ENCODE results near the gene HAO2. TPM values are rescaled to one million over a fixed set of nuclear protein-coding genes. Genes with fewer than 3 reads are reported as not detected.

Gene HAO2
- total and polyA plus RNA-seq, 4 donors: not detected

DNA sequence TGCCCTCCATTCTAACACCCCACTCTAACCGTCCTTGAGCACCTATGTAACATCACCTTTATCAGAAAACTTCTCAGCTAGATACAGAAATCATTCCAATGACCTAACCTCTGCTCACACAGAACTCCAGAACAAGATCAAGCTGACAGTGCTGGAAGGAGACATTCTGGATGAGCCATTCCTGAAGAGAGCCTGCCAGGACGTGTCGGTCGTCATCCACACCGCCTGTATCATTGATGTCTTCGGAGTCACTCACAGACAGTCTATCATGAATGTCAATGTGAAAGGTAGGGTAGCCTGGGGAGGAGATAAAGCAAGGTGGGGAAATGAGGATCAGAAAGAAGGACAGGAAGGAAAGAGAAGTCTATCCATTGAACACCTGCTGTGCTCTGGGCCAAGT lies 74.2 kb downstream of the HAO2 start:
- Histone ChIP-seq H3K4me1 (ENCODE audit: control insufficient read depth in 5 of 5, insufficient read depth in 5 of 5, low read length in 5 of 5) (peaks cover 0 to 3% (median 0%) of the 10 kb centered on the region in 5 donors), H3K36me3 (ENCODE audit: control insufficient read depth in 4 of 4, insufficient read depth in 4 of 4, low read length in 4 of 4) (no peaks in the 10 kb centered on the region), H3K9ac (ENCODE audit: insufficient read depth in 1 of 2, low read length in 2 of 2) (no peak overlapping the region), H3K4me3 (no peak overlapping the region), H3K9me3 (ENCODE audit: control insufficient read depth in 4 of 4, insufficient read depth in 3 of 4, low read length in 3 of 4) (no peaks in the 10 kb centered on the region), H3K27me3 (ENCODE audit: control insufficient read depth in 3 of 3, insufficient read depth in 3 of 3, low read length in 2 of 3) (no peaks in the 10 kb centered on the region), H3K27ac (ENCODE audit: low read depth in 1 of 2, low read length in 1 of 2) (no peak overlapping the region)
- WGBS, 2 donors: 86 to 94% methylated on average over 6 of the region's 6 CpGs
- TF ChIP-seq, protein P1, sequence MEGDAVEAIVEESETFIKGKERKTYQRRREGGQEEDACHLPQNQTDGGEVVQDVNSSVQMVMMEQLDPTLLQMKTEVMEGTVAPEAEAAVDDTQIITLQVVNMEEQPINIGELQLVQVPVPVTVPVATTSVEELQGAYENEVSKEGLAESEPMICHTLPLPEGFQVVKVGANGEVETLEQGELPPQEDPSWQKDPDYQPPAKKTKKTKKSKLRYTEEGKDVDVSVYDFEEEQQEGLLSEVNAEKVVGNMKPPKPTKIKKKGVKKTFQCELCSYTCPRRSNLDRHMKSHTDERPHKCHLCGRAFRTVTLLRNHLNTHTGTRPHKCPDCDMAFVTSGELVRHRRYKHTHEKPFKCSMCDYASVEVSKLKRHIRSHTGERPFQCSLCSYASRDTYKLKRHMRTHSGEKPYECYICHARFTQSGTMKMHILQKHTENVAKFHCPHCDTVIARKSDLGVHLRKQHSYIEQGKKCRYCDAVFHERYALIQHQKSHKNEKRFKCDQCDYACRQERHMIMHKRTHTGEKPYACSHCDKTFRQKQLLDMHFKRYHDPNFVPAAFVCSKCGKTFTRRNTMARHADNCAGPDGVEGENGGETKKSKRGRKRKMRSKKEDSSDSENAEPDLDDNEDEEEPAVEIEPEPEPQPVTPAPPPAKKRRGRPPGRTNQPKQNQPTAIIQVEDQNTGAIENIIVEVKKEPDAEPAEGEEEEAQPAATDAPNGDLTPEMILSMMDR (IDR thresholded peaks at IDR 0.05; ENCODE audit: control extremely low read depth, extremely low read depth): no peak
- ATAC-seq (ENCODE audit: insufficient read depth, low FRiP score) (no peak), DNase-seq (no peak)

Small RNAs within 50 kb of the gene (small RNA-seq; reads per million reads assigned to genes)
- gene RNU1-75P (ENCODE audit: low replicate concordance): not detected

Other genes with a start within 250 kb of the HAO2 start
- gene WARS2, start 228.1 kb upstream of the HAO2 start, total RNA-seq: 10 to 100 TPM; 15.6 to 33.2 TPM
- 1 to 10 TPM; 4.6 to 7.0 TPM for gene WARS2, start 228.1 kb upstream of the HAO2 start, polyA plus RNA-seq
- gene HSD3B2, start 46.4 kb downstream of the HAO2 start, total RNA-seq: 1 to 10 TPM in 1 of 2 donors, not detected in 1; 1.6 TPM
- gene HSD3B2, start 46.4 kb downstream of the HAO2 start, polyA plus RNA-seq: under 1 TPM in 1 of 2 donors, not detected in 1; 0.02 TPM
- gene HSD3B1, start 138.4 kb downstream of the HAO2 start, total RNA-seq: not detected
- gene HSD3B1, start 138.4 kb downstream of the HAO2 start, polyA plus RNA-seq: not detected